HuH-7.5 (cell line): Measurements from ENCODE around the gene KRTCAP2.
"Not testable (repeated sequence)": the region's sequence is repeated elsewhere in the genome, so short reads cannot be mapped to it uniquely, and the experiment has no call there.

Experiments
- DNase-seq: peaks from one replicate; pipeline ENCODE4 v3.0.0; 2011; ENCODE audit warnings: low spot score

Gene KRTCAP2

GRCh38 chr1:155172732-155173477 lies at the start of gene KRTCAP2:
KRTCAP2 (minus strand) TSS chr1:155173304; CDS start chr1:155173224, 80 bp downstream.
- peak; percentile 99 for DNase-seq

GRCh38 chr1:155220211-155220965 lies 47.3 kb upstream of the KRTCAP2 start:
- DNase-seq = not testable (repeated sequence)

GRCh38 chr1:155219592-155220031 lies 46.5 kb upstream of the KRTCAP2 start:
- DNase-seq = no peak

- peak; percentile 10 for DNase-seq
Measured at GRCh38 chr1:155218854-155219591, 45.9 kb upstream of the KRTCAP2 start.

- DNase-seq = not testable (repeated sequence)
Measured at GRCh38 chr1:155214702-155215101, 41.6 kb upstream of the KRTCAP2 start.

GRCh38 chr1:155212051-155212440 lies 38.9 kb upstream of the KRTCAP2 start:
- not testable (repeated sequence) for DNase-seq

- not testable (repeated sequence) for DNase-seq
Measured at GRCh38 chr1:155211381-155212050, 38.4 kb upstream of the KRTCAP2 start.

- no peak for DNase-seq
Measured at GRCh38 chr1:155210314-155211104, 37.4 kb upstream of the KRTCAP2 start.

- DNase-seq = no peak
Measured at GRCh38 chr1:155209312-155209721, 36.2 kb upstream of the KRTCAP2 start.

GRCh38 chr1:155208541-155209311 lies 35.6 kb upstream of the KRTCAP2 start, which contains the start of gene MTX1:
MTX1 (plus strand) TSS chr1:155208695; CDS start chr1:155208805, 110 bp downstream.
- peak; percentile 84 for DNase-seq

GRCh38 chr1:155207806-155208540 lies 34.9 kb upstream of the KRTCAP2 start, which contains the start of gene THBS3:
THBS3 (minus strand) TSS chr1:155207897; CDS start chr1:155207876, 21 bp downstream.
- peak; percentile 4 for DNase-seq

- peak; percentile 89 for DNase-seq
Measured at GRCh38 chr1:155206891-155207805, 34.0 kb upstream of the KRTCAP2 start.

GRCh38 chr1:155205969-155206593 lies 33.0 kb upstream of the KRTCAP2 start:
- no peak for DNase-seq

GRCh38 chr1:155205035-155205434 lies 31.9 kb upstream of the KRTCAP2 start:
- DNase-seq = no peak

GRCh38 chr1:155202731-155203515 lies 29.8 kb upstream of the KRTCAP2 start:
- no peak for DNase-seq

- DNase-seq = peak; percentile 4
Measured at GRCh38 chr1:155202198-155202597, 29.1 kb upstream of the KRTCAP2 start.

GRCh38 chr1:155200920-155201319 lies 27.8 kb upstream of the KRTCAP2 start:
- DNase-seq = peak; percentile 3
